HG03175 (cell line): ENCODE results near the gene AUTS2.
A peak's percentile ranks its signal among the peaks of the same experiment; 100 is the strongest.

ENCODE experiments used
- ATAC-seq: cut with Tn5 transposase; IDR thresholded peaks from one replicate; pipeline ENCODE4 v1.9.1; 2021; ENCODE audit warnings: mild to moderate bottlenecking, moderate library complexity; ENCODE audit not compliant: unreplicated experiment

AUTS2 gene

GRCh38 chr7:70620333-70621055 lies 1022.2 kb downstream of the AUTS2 start:
- no peak for ATAC-seq

GRCh38 chr7:70621954-70622600 lies 1023.8 kb downstream of the AUTS2 start:
- ATAC-seq = no peak

- ATAC-seq = no peak
These were observed 1024.7 kb downstream of the AUTS2 start for GRCh38 chr7:70622936-70623335.

GRCh38 chr7:70624500-70625103 lies 1026.3 kb downstream of the AUTS2 start:
- ATAC-seq = no peak

GRCh38 chr7:70627461-70627860 lies 1029.2 kb downstream of the AUTS2 start:
- ATAC-seq = no peak

GRCh38 chr7:70630440-70630817 lies 1032.2 kb downstream of the AUTS2 start:
- no peak for ATAC-seq

GRCh38 chr7:70630818-70631457 lies 1032.7 kb downstream of the AUTS2 start:
- ATAC-seq = no peak

GRCh38 chr7:70631718-70632117 lies 1033.4 kb downstream of the AUTS2 start:
- ATAC-seq = no peak

- no peak for ATAC-seq
These were observed 1034.1 kb downstream of the AUTS2 start for GRCh38 chr7:70632400-70632799.

- no peak for ATAC-seq
These were observed 1035.8 kb downstream of the AUTS2 start for GRCh38 chr7:70634071-70634470.

GRCh38 chr7:70634610-70635068 lies 1036.4 kb downstream of the AUTS2 start:
- ATAC-seq = no peak

- ATAC-seq = no peak
These were observed 1037.4 kb downstream of the AUTS2 start for GRCh38 chr7:70635633-70636032.

GRCh38 chr7:70636169-70636568 lies 1037.9 kb downstream of the AUTS2 start:
- no peak for ATAC-seq

- no peak for ATAC-seq
These were observed 1039.5 kb downstream of the AUTS2 start for GRCh38 chr7:70637726-70638125.

GRCh38 chr7:70638158-70639107 lies 1040.2 kb downstream of the AUTS2 start:
- ATAC-seq = no peak

- ATAC-seq = no peak
These were observed 1042.1 kb downstream of the AUTS2 start for GRCh38 chr7:70640266-70640833.

- no peak for ATAC-seq
These were observed 1043.6 kb downstream of the AUTS2 start for GRCh38 chr7:70641882-70642281.

- no peak for ATAC-seq
These were observed 1047.0 kb downstream of the AUTS2 start for GRCh38 chr7:70645279-70645678.

GRCh38 chr7:70645876-70646351 lies 1047.6 kb downstream of the AUTS2 start:
- peak; percentile 73 for ATAC-seq
